ENCODE measurements around the gene CMTM1.
"Not testable (repeated sequence)": the region's sequence is repeated elsewhere in the genome, so short reads cannot be mapped to it uniquely, and the experiment has no call there.

Gene CMTM1

DNA sequence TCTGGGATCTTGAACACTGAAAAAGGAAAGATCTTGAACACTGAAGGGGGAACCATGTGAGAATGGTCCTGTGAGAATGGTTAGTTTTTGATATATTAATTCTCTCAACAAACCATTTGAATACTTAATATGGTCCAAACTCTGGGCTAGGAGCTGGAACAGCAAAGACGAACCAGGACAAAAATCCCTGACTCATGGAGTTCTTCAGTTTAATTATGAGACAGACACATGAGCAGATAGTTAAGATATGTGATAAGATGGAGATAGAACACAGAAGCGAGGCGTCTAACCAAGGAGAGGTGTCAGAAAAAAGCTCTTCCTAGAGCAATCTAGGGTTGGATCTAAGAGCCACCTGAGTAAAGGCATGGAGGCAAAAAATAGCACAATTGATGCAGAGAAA, 12.2 kb upstream of the CMTM1 start:
- TF ChIP-seq, protein P1, sequence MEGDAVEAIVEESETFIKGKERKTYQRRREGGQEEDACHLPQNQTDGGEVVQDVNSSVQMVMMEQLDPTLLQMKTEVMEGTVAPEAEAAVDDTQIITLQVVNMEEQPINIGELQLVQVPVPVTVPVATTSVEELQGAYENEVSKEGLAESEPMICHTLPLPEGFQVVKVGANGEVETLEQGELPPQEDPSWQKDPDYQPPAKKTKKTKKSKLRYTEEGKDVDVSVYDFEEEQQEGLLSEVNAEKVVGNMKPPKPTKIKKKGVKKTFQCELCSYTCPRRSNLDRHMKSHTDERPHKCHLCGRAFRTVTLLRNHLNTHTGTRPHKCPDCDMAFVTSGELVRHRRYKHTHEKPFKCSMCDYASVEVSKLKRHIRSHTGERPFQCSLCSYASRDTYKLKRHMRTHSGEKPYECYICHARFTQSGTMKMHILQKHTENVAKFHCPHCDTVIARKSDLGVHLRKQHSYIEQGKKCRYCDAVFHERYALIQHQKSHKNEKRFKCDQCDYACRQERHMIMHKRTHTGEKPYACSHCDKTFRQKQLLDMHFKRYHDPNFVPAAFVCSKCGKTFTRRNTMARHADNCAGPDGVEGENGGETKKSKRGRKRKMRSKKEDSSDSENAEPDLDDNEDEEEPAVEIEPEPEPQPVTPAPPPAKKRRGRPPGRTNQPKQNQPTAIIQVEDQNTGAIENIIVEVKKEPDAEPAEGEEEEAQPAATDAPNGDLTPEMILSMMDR (IDR thresholded peaks at IDR 0.05; ENCODE audit: extremely low read depth, missing control alignments), result no peak
- no peak for DNase-seq (ENCODE audit: low spot score)

DNA sequence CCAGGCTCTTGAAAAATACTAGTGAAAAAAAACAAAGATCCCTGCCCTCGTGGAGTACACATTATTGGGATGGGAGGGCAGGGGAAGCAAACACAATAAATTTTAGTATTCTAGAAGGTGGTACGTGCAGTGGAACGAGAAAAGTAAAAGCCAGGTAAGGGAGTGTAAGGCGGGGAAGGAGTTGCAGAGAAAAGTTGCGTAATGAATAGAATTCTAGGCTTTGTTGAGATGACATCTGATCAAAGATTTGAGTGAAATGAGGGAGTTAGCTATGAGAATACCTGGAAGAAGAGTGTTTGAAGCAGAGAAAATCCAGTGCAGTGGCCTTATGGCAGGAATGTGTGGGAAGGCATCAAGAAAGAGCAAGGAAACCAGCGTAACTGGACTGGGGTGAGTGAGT, 11.7 kb upstream of the CMTM1 start:
- TF ChIP-seq, protein P1 (IDR thresholded peaks at IDR 0.05; ENCODE audit: extremely low read depth, missing control alignments), result no peak
- no peak for DNase-seq (ENCODE audit: low spot score)

DNA sequence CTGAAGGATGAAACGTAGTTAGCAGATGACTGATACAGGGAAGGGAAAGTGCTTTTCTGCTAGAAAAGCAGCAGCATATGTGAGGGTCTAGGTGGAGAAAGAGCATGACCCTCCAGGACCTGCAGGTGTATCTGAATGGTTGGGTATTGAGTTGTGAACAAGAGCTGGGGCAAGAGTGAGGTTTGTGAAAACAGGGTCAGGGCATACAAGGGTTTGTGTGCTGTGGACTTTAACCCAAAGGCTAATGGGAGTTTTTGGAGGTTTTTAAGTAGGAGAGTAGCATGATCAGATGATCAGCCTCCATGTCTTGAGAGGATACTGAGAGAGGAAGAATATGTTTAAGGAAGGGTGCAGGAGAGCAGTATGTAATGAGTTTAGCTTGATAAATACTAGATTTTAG, 6.1 kb upstream of the CMTM1 start:
- TF ChIP-seq, protein P1 (IDR thresholded peaks at IDR 0.05; ENCODE audit: extremely low read depth, missing control alignments), result no peak
- DNase-seq (ENCODE audit: low spot score), result no peak

DNA sequence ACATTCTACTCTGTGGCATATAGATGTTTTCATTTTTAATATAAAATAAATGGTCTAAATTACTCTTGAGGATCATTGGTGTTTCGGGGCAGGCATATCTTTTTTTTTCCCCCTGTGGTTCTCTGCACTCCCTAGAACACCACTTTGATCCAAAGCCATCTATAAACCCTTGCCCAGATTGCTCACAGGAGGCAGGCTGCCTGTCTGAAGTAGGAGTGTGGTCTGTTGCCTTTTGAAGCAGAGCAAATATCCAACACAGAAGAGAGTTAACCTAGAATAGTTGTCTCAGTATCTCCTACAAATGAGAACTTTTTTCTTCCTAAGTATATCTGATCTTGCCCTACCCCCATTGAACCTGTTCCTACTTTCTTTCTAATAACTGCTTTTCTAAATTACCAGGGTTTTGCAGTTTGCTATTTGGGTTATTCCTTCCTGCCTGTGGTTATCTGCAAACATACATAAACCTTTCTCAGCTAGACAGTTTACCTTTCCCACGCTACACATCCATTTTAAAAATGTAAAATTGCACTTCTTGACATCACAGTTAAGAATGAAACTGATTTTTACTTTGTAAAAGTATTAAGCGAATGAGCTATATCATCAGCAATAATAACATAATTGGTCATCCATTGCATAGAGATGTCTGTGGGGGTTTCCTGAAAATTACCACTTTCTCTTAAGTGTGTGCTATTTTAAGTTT, 4.7 kb upstream of the CMTM1 start:
- TF ChIP-seq, protein P1 (IDR thresholded peaks at IDR 0.05; ENCODE audit: extremely low read depth, missing control alignments), result no peak
- no peak for DNase-seq (ENCODE audit: low spot score)

DNA sequence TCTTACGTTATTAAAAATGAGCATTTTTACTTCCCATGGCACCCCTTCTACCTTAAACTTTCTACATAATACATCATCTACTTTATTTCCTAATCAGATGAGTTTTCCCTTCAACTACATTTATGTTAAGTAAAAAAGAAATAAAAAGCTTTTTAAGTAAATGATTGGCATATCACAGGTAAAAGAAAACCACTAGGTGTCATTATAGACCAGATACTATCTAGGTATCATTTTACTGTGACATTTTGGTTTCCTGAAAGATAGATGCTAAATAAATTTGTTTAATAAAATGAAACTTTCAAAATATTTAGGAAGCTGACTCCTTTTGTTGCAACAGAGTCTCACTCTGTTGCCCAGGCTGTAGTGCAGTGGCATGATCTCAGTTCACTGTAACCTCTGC, 3.8 kb upstream of the CMTM1 start:
- TF ChIP-seq, protein P1 (IDR thresholded peaks at IDR 0.05; ENCODE audit: extremely low read depth, missing control alignments), result no peak
- no peak for DNase-seq (ENCODE audit: low spot score)

DNA sequence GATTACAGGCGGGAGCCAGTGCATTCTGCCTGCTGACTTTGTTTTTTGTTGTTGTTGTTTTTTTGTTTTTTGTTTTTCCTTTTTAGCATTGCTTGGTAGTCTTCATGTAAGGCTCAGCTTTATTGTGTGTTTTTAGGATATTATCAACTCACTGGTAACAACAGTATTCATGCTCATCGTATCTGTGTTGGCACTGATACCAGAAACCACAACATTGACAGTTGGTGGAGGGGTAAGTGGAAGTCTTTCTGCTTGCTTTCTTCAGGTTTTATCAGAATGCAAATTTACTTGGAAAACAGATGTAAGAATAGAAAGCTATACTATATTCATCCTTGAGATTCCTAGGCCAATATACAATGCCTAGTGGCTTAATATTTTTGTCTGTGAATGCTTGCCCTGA, 3.3 kb upstream of the CMTM1 start:
- TF ChIP-seq, protein P1 (IDR thresholded peaks at IDR 0.05; ENCODE audit: extremely low read depth, missing control alignments), result no peak
- DNase-seq (ENCODE audit: low spot score), result no peak

DNA sequence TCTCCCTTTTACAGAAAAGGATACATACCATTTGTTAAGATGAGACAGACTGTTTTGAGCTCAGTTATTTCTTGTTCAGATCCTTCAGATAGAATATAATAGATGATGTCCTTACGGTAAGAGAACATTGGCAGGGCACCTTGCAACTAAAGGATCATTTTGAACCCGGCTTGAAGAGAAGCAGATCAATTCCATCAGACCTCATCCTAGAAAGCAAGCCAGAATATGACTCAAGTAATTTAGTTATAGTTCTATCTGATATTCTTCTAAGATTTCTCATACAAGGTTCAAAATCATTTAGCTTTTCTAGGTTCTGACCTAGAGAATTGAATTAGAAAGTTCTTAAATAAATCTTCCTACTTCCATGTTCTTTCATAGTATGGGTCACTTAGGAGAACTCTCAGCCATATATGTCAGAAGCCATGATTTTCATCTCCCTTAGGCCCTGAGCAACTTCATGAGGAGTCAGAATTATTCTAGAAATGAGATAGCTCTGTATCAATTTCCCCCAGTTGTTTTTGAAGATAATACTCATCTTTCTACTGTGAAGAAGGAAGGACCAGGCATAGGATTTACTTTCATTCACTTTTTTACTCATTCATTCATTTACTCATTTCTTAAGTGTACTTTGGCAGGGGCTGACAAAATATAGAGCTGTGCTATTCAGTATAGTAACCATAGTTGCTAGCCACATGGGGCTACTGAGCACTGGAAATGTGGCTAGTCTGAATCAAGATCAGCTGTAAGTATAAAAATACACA, 2.5 kb upstream of the CMTM1 start:
- TF ChIP-seq, protein P1 (IDR thresholded peaks at IDR 0.05; ENCODE audit: extremely low read depth, missing control alignments), result no peak
- no peak for DNase-seq (ENCODE audit: low spot score)

DNA sequence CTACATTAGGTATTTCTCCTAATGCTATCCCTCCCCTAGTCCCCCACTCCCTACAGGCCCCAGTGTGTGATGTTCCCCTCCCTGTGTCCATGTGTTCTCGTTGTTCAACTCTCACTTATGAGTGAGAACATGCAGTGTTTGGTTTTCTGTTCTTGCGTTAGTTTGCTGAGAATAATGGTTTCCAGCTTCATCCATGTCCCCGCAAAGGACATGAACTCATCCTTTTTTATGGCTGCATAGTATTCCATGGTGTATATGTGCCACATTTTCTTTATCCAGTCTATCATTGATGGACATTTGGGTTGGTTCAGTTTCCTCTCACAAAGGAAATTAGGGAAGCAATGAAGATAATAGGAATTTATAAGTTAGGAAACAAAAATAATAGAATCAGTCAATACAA, 1.0 kb downstream of the CMTM1 start:
- DNase-seq (ENCODE audit: low spot score), result not testable (repeated sequence)
